CD4-positive, alpha-beta T cell treated with Interferon alpha-2 for 1 hour (primary cell): Measurements from ENCODE around the gene REXO1.

Experiments used
- DNase-seq, 2 donors: peaks; one replicate each; pipeline ENCODE4 v3.0.0-alpha.2; 2020 to 2022

The REXO1 gene

DNA sequence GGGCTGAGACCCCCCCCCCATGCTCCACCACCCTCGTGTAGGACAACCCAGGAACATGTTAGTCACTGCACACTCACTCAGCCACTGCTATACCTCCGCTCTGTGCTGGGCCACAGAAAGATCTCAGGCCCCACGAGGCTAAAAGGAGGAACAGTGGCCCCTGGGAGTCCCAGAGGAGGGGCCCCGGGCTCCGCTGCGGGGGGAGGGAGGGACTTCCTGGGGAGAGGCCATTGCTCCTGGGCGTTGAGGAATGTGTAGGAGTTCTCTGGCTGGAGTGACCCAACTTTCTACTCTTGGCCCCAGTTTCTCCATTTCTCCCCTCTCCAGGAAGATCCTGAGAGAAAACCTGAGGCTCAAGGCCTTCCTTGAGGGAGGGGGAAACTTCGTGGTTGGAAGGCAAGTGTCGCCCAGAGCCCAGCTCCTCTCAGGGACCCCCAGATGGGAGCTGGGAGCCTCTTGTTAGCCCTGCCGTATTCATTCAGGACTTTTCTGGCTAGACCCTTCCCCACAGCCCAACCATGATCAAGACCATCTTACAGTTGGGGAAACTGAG lies 81.4 kb downstream of the REXO1 start:
- DNase-seq: no peak

DNA sequence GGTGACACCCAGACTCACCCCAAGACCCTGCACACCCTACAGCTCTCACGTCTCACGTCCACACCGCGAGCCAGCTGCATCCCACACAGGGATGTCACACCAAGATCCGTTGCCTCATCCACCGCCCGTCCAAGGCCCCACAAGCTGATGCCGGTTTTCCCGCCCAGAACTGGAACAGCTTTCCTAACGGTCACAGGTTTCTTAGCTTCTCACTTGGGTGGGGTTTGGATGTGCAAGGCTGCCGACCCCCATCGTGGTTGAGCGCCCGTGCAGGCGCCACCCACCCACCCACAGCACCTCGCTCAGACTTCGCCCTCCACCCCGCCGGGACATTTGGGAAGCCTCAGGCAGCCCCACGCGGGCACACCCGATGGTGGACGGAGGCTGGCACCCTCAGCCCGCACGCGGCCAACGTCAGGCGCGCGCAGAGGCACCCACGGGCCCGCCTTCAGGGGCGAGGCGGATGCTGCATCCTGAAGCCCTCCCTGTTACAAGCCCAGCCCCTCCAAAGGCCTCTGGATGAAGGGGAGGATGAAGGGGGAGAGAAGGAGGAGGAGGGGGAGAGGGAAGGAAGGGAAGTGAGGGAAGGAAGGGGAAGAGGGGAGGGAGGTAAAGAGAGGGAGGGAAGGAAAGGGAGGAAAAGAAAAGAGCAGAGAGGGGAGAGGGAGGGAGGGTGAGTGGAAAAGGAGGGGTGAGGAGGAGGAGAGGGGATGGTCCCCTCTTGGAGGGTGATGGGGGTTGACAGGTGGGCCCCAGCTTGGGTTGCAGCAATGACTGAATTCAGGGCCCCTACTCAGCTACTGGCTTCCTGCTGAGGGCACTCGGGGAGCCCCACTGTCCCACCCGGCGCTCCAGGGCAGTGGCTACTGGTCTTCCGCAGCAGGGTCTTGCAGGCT lies 82.1 kb downstream of the REXO1 start:
- no peak for DNase-seq
